Mesendoderm (in vitro differentiated cells): ENCODE measurements around the gene SLC44A5. TPM values are rescaled to one million over a fixed set of nuclear protein-coding genes. Genes with fewer than 3 reads are reported as not detected.

Experiments
- DNase-seq: peaks from one replicate; pipeline ENCODE4 v3.0.0; 2013
- H2AK5ac ChIP-seq: 2 replicates; pipeline ENCODE4 v1.6.1; 2013; ENCODE audit warnings: low read length, inconsistent platforms
- H2BK120ac ChIP-seq: 2 replicates; pipeline ENCODE4 v1.6.1; 2013; ENCODE audit warnings: low read depth, mild to moderate bottlenecking, low read length, moderate library complexity, mixed read lengths
- H2BK15ac ChIP-seq: replicated peaks from 2 replicates; pipeline ENCODE4 v1.6.1; 2013; ENCODE audit warnings: low read depth, mild to moderate bottlenecking, moderate library complexity
- H2BK5ac ChIP-seq: 2 replicates; pipeline ENCODE4 v1.6.1; 2013; ENCODE audit warnings: low read length, inconsistent platforms
- H3K18ac ChIP-seq: 2 replicates; pipeline ENCODE4 v1.6.1; 2013; ENCODE audit warnings: mild to moderate bottlenecking, low read length, mixed read lengths
- H3K23ac ChIP-seq: one replicate; pipeline ENCODE4 v1.6.1; 2013; ENCODE audit warnings: low read length
- H3K27ac ChIP-seq: 2 replicates; pipeline ENCODE4 v1.5.1; 2013; ENCODE audit warnings: low read depth, mild to moderate bottlenecking, inconsistent platforms, low read length, moderate library complexity
- H3K27me3 ChIP-seq: 2 replicates; pipeline ENCODE4 v1.6.1; 2013; ENCODE audit warnings: low read length, control low read depth, mild to moderate bottlenecking, inconsistent platforms; ENCODE audit not compliant: insufficient read depth, poor library complexity
- H3K36me3 ChIP-seq: 2 replicates; pipeline ENCODE4 v1.6.1; 2013; ENCODE audit warnings: low read length, inconsistent platforms; ENCODE audit not compliant: control insufficient read depth, insufficient read depth
- H3K4ac ChIP-seq: one replicate; pipeline ENCODE4 v1.6.1; 2013; ENCODE audit warnings: low read depth, mild to moderate bottlenecking, low read length, moderate library complexity
- H3K4me1 ChIP-seq: 2 replicates; pipeline ENCODE4 v1.6.1; 2013; ENCODE audit warnings: low read depth, low read length, inconsistent platforms; ENCODE audit not compliant: control insufficient read depth
- H3K4me2 ChIP-seq: 2 replicates; pipeline ENCODE4 v1.6.1; 2013; ENCODE audit warnings: low read length
- H3K4me3 ChIP-seq: 2 replicates; pipeline ENCODE4 v1.5.1; 2013; ENCODE audit warnings: mild to moderate bottlenecking, low read length
- H3K56ac ChIP-seq: one replicate; pipeline ENCODE4 v1.6.1; 2013; ENCODE audit warnings: low read length
- H3K79me1 ChIP-seq: 2 replicates; pipeline ENCODE4 v1.6.1; 2013; ENCODE audit warnings: low read length, inconsistent platforms
- H3K79me2 ChIP-seq: 2 replicates; pipeline ENCODE4 v1.6.1; 2013; ENCODE audit warnings: mild to moderate bottlenecking, low read length; ENCODE audit not compliant: control insufficient read depth, insufficient read depth
- H3K9ac ChIP-seq: 2 replicates; pipeline ENCODE4 v1.6.1; 2013; ENCODE audit warnings: low read length, inconsistent platforms
- H4K5ac ChIP-seq: one replicate; pipeline ENCODE4 v1.6.1; 2013; ENCODE audit warnings: low read length
- H4K8ac ChIP-seq: one replicate; pipeline ENCODE4 v1.6.1; 2013; ENCODE audit warnings: low read depth, mild to moderate bottlenecking, control low read depth, low read length, moderate library complexity
- WGBS: extraction: QIAGEN DNeasy Blood & Tissue Kit; methylation state at CpG from one replicate; pipeline ENCODE4 v1.1.7; 2013; ENCODE audit warnings: low lambda C conversion rate, missing lambda C conversion rate; ENCODE audit not compliant: insufficient coverage; ENCODE audit errors: extremely low coverage; 5-methylcytosine and 5-hydroxymethylcytosine counted together
- small RNA-seq: library from polyadenylated mRNA; stranded (forward); fragments of <200 nt; extraction: miRNeasy Mini kit (QIAGEN cat#:217004); gene quantifications from one replicate; pipeline ENCODE3, GENCODE V24; 2013; ENCODE audit not compliant: insufficient read depth

The SLC44A5 gene

DNA sequence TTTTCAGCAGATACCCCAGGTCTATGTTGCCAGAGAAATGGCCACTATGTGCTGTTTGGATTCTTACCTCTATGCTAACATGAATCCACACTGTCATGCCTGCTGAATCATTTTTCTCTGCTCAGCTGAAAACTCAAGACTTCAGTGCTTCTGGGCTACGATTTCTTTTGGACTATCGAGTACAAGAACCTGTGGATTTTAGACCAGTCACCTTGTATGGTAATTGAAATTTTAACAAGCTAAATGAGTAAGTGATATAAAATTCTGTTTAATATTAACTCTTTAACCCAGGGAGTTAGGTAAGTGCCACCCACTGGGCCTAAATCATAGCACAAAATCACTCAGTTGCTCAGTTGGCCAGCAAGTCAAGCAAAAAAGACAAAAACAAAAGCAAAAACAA lies 440.9 kb downstream of the SLC44A5 start:
- Histone ChIP-seq H2AK5ac (no peak overlapping the region), H2BK15ac (no peak overlapping the region), H3K27ac (no peak overlapping the region), H4K5ac (no peak overlapping the region), H3K9ac (no peak overlapping the region), H2BK5ac (no peak overlapping the region), H3K4me3 (no peak overlapping the region), H3K4ac (no peak overlapping the region), H3K4me2 (no peak overlapping the region), H2BK120ac (no peak overlapping the region), H3K23ac (no peak overlapping the region), H3K36me3 (no peaks in the 10 kb centered on the region), H3K27me3 (no peaks in the 10 kb centered on the region), H3K56ac (no peak overlapping the region), H3K4me1 (no peaks in the 10 kb centered on the region), H3K18ac (no peak overlapping the region), H3K79me2 (no peaks in the 10 kb centered on the region), H4K8ac (no peak overlapping the region), H3K79me1 (no peaks in the 10 kb centered on the region)
- no CpG with 5 or more reads among the region's 2 CpGs for WGBS
- no peak for DNase-seq

- Histone ChIP-seq H3K18ac (no peak overlapping the region), H3K23ac (no peak overlapping the region), H3K9ac (no peak overlapping the region), H4K8ac (no peak overlapping the region), H2AK5ac (no peak overlapping the region), H3K27me3 (no peaks in the 10 kb centered on the region), H2BK15ac (no peak overlapping the region), H3K36me3 (no peaks in the 10 kb centered on the region), H2BK5ac (no peak overlapping the region), H3K4me1 (no peaks in the 10 kb centered on the region), H3K79me2 (no peaks in the 10 kb centered on the region), H3K27ac (no peak overlapping the region), H3K56ac (no peak overlapping the region), H2BK120ac (no peak overlapping the region), H3K4me2 (no peak overlapping the region), H4K5ac (no peak overlapping the region), H3K79me1 (no peaks in the 10 kb centered on the region), H3K4ac (no peak overlapping the region), H3K4me3 (no peak overlapping the region)
- WGBS: no CpG with 5 or more reads among the region's 4 CpGs
- DNase-seq: no peak
Observed at GRCh38 chr1:75166821-75167220, 444.1 kb downstream of the SLC44A5 start.

GRCh38 chr1:75165264-75165663 lies 445.6 kb downstream of the SLC44A5 start:
- no peak for DNase-seq
- Histone ChIP-seq H3K4ac (no peak overlapping the region), H3K27me3 (no peaks in the 10 kb centered on the region), H4K8ac (no peak overlapping the region), H3K9ac (no peak overlapping the region), H3K79me2 (no peaks in the 10 kb centered on the region), H3K56ac (no peak overlapping the region), H3K36me3 (no peaks in the 10 kb centered on the region), H2BK5ac (no peak overlapping the region), H3K4me2 (no peak overlapping the region), H2BK120ac (no peak overlapping the region), H3K79me1 (no peaks in the 10 kb centered on the region), H3K23ac (no peak overlapping the region), H3K4me3 (no peak overlapping the region), H3K27ac (no peak overlapping the region), H4K5ac (no peak overlapping the region), H2BK15ac (no peak overlapping the region), H3K4me1 (no peaks in the 10 kb centered on the region), H3K18ac (no peak overlapping the region), H2AK5ac (no peak overlapping the region)

DNA sequence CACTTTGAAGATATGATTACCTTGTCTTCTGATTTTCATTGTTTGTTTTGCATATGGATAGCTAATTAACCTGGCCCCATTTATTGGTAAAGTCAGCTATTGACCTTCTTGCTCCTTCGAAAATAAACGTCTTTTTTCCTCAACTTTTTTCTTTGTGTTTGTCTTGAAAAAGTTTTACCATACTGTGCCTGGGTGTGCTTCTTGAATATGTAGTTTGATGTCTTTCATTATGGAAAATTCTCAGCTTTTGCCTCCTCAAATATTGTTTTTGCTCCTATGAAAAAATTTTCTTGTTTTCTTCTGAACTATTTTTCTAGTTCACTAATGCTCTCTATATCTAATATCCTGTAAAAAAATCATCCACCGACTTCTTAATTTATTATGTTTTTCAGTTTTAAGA lies 451.8 kb downstream of the SLC44A5 start:
- H3K56ac ChIP-seq: no peak overlapping the region
- H4K5ac ChIP-seq: no peak overlapping the region
- WGBS: 100% methylated on average over 1 of the region's 3 CpGs
- no peak overlapping the region for H3K4me2 ChIP-seq
- H3K79me1 ChIP-seq: no peaks in the 10 kb centered on the region
- no peak overlapping the region for H3K4me3 ChIP-seq
- H4K8ac ChIP-seq: no peak overlapping the region
- H2BK5ac ChIP-seq: no peak overlapping the region
- no peaks in the 10 kb centered on the region for H3K79me2 ChIP-seq
- H2AK5ac ChIP-seq: no peak overlapping the region
- H3K18ac ChIP-seq: no peak overlapping the region
- H2BK15ac ChIP-seq: no peak overlapping the region
- no peaks in the 10 kb centered on the region for H3K36me3 ChIP-seq
- H2BK120ac ChIP-seq: no peak overlapping the region
- DNase-seq: no peak
- H3K4me1 ChIP-seq: no peaks in the 10 kb centered on the region
- no peak overlapping the region for H3K27ac ChIP-seq
- no peak overlapping the region for H3K9ac ChIP-seq
- H3K23ac ChIP-seq: no peak overlapping the region
- H3K27me3 ChIP-seq: no peaks in the 10 kb centered on the region
- no peak overlapping the region for H3K4ac ChIP-seq

Small RNA genes lying within 50 kb of the gene (small RNA-seq; reads per million reads assigned to genes)
- gene RNU6-503P (not detected), gene RNU6-622P (not detected)
